Coronary artery (tissue), 2 donors: ENCODE data around the gene NR1H3.

Experiments used
- DNase-seq: peaks from one replicate; pipeline ENCODE4 v3.0.0-alpha.2; 2017; ENCODE audit warnings: low spot score
- H3K27ac ChIP-seq, 2 donors: fragments of 200-600 bp; sonication (generic); one replicate each; pipeline ENCODE4 v1.5.1; 2016 to 2019
- H3K4me3 ChIP-seq: fragments of 200-600 bp; sonication (generic); 2 replicates; pipeline ENCODE4 v1.5.1; 2016; ENCODE audit warnings: mild to moderate bottlenecking, moderate library complexity
- CTCF ChIP-seq: fragments of 200-600 bp; sonication (generic); IDR thresholded peaks from one replicate; pipeline ENCODE4 v1.5.1; 2019; ENCODE audit warnings: antibody characterized with exemption

The NR1H3 gene

DNA sequence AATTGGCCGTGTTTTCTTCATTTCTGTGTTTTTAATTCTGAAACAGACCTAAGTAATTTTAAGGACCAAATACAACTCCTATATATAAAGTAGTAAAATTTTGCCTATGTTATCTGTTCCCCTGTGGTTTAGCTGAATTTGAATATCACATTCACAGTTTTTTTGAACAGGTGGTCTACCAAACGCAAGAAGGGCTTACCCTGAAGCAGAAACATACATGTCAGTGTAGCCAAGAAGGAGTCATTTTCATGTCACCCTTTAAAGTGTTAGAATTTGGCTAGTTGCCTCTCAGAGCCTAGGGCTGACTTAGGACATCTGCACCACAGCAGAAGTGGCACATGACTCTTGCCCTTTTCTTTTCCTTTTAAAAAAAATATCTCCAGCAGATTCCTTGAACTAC is 60.4 kb downstream of the NR1H3 start:
- Histone ChIP-seq H3K4me3 (no peak overlapping the region), H3K27ac (no peak overlapping the region)
- no peak for DNase-seq
- TF ChIP-seq CTCF, result no peak
